A673 (cell line): Measurements from ENCODE around the gene ATP2B2.

Experiments
- CTCF ChIP-seq: fragments of 300-800, 200-600 bp; sonication (generic); conservative IDR thresholded peaks from 2 replicates; pipeline ENCODE4 v1.5.1; 2017; ENCODE audit warnings: low read depth, mild to moderate bottlenecking, antibody characterized with exemption, low read length, moderate library complexity, mixed read lengths
- EZH2 ChIP-seq: fragments of 200-600 bp; sonication (generic); IDR thresholded peaks from 2 replicates; pipeline ENCODE4 v1.6.1; 2017; ENCODE audit warnings: borderline replicate concordance, low read depth, mild to moderate bottlenecking, mixed read lengths, antibody characterized with exemption, low read length; ENCODE audit not compliant: poor library complexity, severe bottlenecking

DNA sequence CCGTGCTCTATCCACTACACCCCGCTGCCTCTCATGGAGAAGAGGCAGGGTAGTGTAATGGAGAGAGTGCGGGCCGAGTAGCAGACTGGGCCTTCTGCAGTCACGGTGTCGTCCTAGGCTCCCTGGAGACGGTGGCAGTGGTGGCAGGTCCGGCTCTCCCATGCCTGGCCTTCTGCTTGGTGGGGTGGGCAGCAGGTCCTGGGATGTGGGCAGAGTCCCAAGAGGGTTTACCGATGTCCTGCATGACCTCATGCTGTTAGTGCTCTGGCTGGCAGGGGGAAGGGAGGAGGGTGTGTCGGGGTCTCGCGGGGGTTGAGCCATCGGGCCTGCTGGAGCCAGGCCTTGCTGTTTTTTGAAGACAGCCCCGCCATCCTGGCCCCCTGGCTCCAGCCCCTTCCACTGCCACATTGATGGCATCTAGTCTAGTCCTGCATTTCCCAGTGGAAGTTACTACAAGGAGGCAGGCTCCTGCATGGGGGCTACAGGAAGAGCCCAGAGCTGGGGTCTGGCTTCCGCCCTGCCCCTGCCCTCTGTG, 110.8 kb downstream of the ATP2B2 start:
- TF ChIP-seq CTCF: no peak
- TF ChIP-seq EZH2: no peak
